A549 (cell line): ENCODE measurements around the gene BATF. TPM values are rescaled to one million over a fixed set of nuclear protein-coding genes. Genes with fewer than 3 reads are reported as not detected.

ENCODE experiments used
- ATAC-seq, 2 experiments: fragments of 200-7000 bp in 1 of 2; fragments of >200 bp in 1 of 2; cut with Nextera tagmentation in 1 of 2; cut with Tn5 transposase in 1 of 2; 3 replicates each; pipeline versions ENCODE4 v1.8.0 to v1.9.1; 2018 to 2020; ENCODE audit warnings: mild to moderate bottlenecking in 1 of 2, moderate library complexity in 1 of 2
- CTCF ChIA-PET: fragments of 300-600 bp; sonication (Branson Sonifier 250); formaldehyde crosslinking; extraction: SDS; loops from one replicate; lab custom pipeline; 2021; ENCODE audit warnings: antibody characterized with exemption, inconsistent platforms; lab: Yijun Ruan, JAX
- POLR2A ChIA-PET: fragments of 350-600 bp; formaldehyde crosslinking; extraction: SDS; loops from one replicate; lab custom pipeline; 2021; ENCODE audit warnings: antibody characterized with exemption, inconsistent platforms; lab: Yijun Ruan, JAX
- DNase-seq, 2 experiments: peaks; one replicate each; pipeline versions ENCODE4 v3.0.0 to v3.0.0-alpha.2; 2011 to 2016; ENCODE audit warnings: low read depth in 1 of 2, low spot score in 1 of 2
- FAIRE-seq: peaks from 2 replicates; lab custom pipeline; 2011; peaks lifted over from hg19 to GRCh38; lab: Jason Lieb, UNC
- H3K27ac ChIP-seq, 2 experiments: fragments of >200 bp; sonication (Bioruptor Twin); formaldehyde crosslinking; 3 replicates each; pipeline ENCODE4 v1.5.1; 2016 to 2017
- H3K4me1 ChIP-seq: fragments of >200 bp; sonication (Bioruptor Twin); formaldehyde crosslinking; 3 replicates; pipeline ENCODE4 v1.6.1; 2016
- H3K4me2 ChIP-seq: fragments of >200 bp; sonication (Bioruptor Twin); formaldehyde crosslinking; 3 replicates; pipeline ENCODE4 v1.6.1; 2016
- H3K4me3 ChIP-seq: fragments of >200 bp; sonication (Bioruptor Twin); formaldehyde crosslinking; 3 replicates; pipeline ENCODE4 v1.5.1; 2016
- H3K9me3 ChIP-seq: fragments of >200 bp; sonication (Bioruptor Twin); formaldehyde crosslinking; 3 replicates; pipeline ENCODE4 v1.6.1; 2016
- BHLHE40 ChIP-seq: IDR thresholded peaks from 2 replicates; pipeline ENCODE4 v1.6.1; 2012; ENCODE audit warnings: low read depth, low read length, inconsistent platforms
- CHD4 ChIP-seq: fragments of 200-600 bp; sonication (generic); IDR thresholded peaks from 2 replicates; pipeline ENCODE4 v1.6.1; 2016; ENCODE audit warnings: antibody characterized with exemption, mild to moderate bottlenecking, borderline replicate concordance
- EP300 ChIP-seq, 2 experiments: fragments of >200 bp; sonication (Bioruptor Twin); formaldehyde crosslinking; IDR thresholded peaks; 2 replicates in 1 of 2; 3 replicates in 1 of 2; pipeline ENCODE4 v1.6.1; 2016 to 2017
- GATA3 ChIP-seq: IDR thresholded peaks from 2 replicates; pipeline ENCODE4 v1.6.1; 2012; ENCODE audit warnings: borderline replicate concordance
- HDAC2 ChIP-seq: fragments of 200-600 bp; sonication (generic); IDR thresholded peaks from 2 replicates; pipeline ENCODE4 v1.6.1; 2016
- HEYL ChIP-seq: fragments of 250-450 bp; sonication (Bioruptor Pico); IDR thresholded peaks from 2 replicates; pipeline ENCODE4 v1.8.0; 2021; ENCODE audit warnings: mild to moderate bottlenecking, moderate library complexity
- HOXA7 ChIP-seq: fragments of 250-450 bp; sonication (Bioruptor Pico); IDR thresholded peaks from 2 replicates; pipeline ENCODE4 v1.5.0; 2020; ENCODE audit warnings: mild to moderate bottlenecking, moderate library complexity
- HOXB13 ChIP-seq: fragments of 250-450 bp; sonication (Bioruptor Pico); IDR thresholded peaks from 2 replicates; pipeline ENCODE4 v1.5.0; 2020; ENCODE audit warnings: low read depth, mild to moderate bottlenecking, moderate library complexity
- KDM1A ChIP-seq: fragments of 200-600 bp; sonication (generic); IDR thresholded peaks from 2 replicates; pipeline ENCODE4 v1.6.1; 2016; ENCODE audit warnings: low read depth, mild to moderate bottlenecking
- MAFK ChIP-seq: fragments of 450-650 bp; IDR thresholded peaks from 2 replicates; pipeline ENCODE4 v1.6.1; 2014; ENCODE audit not compliant: partially characterized antibody
- MAZ ChIP-seq: fragments of 150-350 bp; IDR thresholded peaks from 2 replicates; pipeline ENCODE4 v1.6.1; 2014; ENCODE audit warnings: antibody characterized with exemption, low read depth, low read length, borderline replicate concordance
- NFE2L2 ChIP-seq: fragments of 150-350 bp; conservative IDR thresholded peaks from 2 replicates; pipeline ENCODE4 v1.6.1; 2014; ENCODE audit warnings: low read length
- NPAS2 ChIP-seq: fragments of 250-450 bp; sonication (Bioruptor Pico); IDR thresholded peaks from 2 replicates; pipeline ENCODE4 v1.8.0; 2022; ENCODE audit warnings: mild to moderate bottlenecking, moderate library complexity, borderline replicate concordance
- PBX3 ChIP-seq: IDR thresholded peaks from 2 replicates; pipeline ENCODE4 v1.6.1; 2012
- POLR2AphosphoS2 ChIP-seq: conservative IDR thresholded peaks from 2 replicates; pipeline ENCODE4 v1.6.1; 2012; ENCODE audit warnings: low read length, improper control_type of control experiment, inconsistent platforms
- RNF2 ChIP-seq: fragments of 200-600 bp; sonication (generic); IDR thresholded peaks from 2 replicates; pipeline ENCODE4 v1.6.1; 2016; ENCODE audit warnings: low read depth, mild to moderate bottlenecking, antibody characterized with exemption, moderate library complexity, borderline replicate concordance
- SREBF2 ChIP-seq: fragments of 450-650 bp; IDR thresholded peaks from 2 replicates; pipeline ENCODE4 v1.6.1; 2014; ENCODE audit warnings: mild to moderate bottlenecking, moderate library complexity
- TFCP2L1 ChIP-seq: fragments of 250-450 bp; sonication (Bioruptor Pico); IDR thresholded peaks from 2 replicates; pipeline ENCODE4 v1.5.0; 2021; ENCODE audit warnings: mild to moderate bottlenecking
- WGBS: methylation state at CpG from one replicate; pipeline ENCODE4 v1.1.6; 2017; ENCODE audit errors: missing lambda C conversion rate; 5-methylcytosine and 5-hydroxymethylcytosine counted together
- polyA plus RNA-seq, 4 experiments: library from polyadenylated mRNA; depleted of rRNA in 3 of 4; stranded (reverse); fragments of >200 nt; fragmentation: RNase III in 1 of 4; extraction: RNeasy Plus Mini Kit Qiagen cat#74134 plus additional on column Dnase treatment in 1 of 4; gene quantifications; 2 replicates in 3 of 4; 3 replicates in 1 of 4; pipeline ENCODE4 v1.2.3, GENCODE V29; 2011 to 2017
- TF ChIP-seq, protein P1 (sequence below): fragments of 450-650 bp; IDR thresholded peaks from 2 replicates; pipeline ENCODE4 v1.6.1; 2014; ENCODE audit warnings: antibody characterized with exemption
- TF ChIP-seq, protein P2 (sequence below): fragments of 150-350 bp; IDR thresholded peaks from 2 replicates; pipeline ENCODE4 v1.6.1; 2014; ENCODE audit warnings: low read depth, mild to moderate bottlenecking, low read length

BATF gene
- polyA plus RNA-seq, 2 of the 4 experiments (the other 2 are of a cell fraction) = not detected

- FAIRE-seq (no peak), ATAC-seq (no peak), DNase-seq (no peak)
- peaks cover 23% of the 10 kb centered on the region for H3K4me1 ChIP-seq
- POLR2A ChIA-PET = no interaction called here
- H3K9me3 ChIP-seq = no peaks in the 10 kb centered on the region
- no peak overlapping the region for H3K4me2 ChIP-seq
- no peak for TF ChIP-seq POLR2AphosphoS2
- TF ChIP-seq MAFK = no peak
- no peak for TF ChIP-seq RNF2
- no peak for TF ChIP-seq PBX3
- no peak for TF ChIP-seq GATA3
- no peak for TF ChIP-seq HEYL (CRISPR knock-in tag)
- TF ChIP-seq HOXB13 (CRISPR knock-in tag) = no peak
- no peak for TF ChIP-seq CHD4
- no peak for TF ChIP-seq MAZ
- TF ChIP-seq BHLHE40 = no peak
- no peak for TF ChIP-seq HOXA7
- TF ChIP-seq, protein P1, sequence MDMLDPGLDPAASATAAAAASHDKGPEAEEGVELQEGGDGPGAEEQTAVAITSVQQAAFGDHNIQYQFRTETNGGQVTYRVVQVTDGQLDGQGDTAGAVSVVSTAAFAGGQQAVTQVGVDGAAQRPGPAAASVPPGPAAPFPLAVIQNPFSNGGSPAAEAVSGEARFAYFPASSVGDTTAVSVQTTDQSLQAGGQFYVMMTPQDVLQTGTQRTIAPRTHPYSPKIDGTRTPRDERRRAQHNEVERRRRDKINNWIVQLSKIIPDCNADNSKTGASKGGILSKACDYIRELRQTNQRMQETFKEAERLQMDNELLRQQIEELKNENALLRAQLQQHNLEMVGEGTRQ = no peak
- peak overlapping the region; percentile 45 to 57; a peak in 5 of 6 replicates for H3K27ac ChIP-seq
- WGBS = 81% methylated on average over 3 of the region's 3 CpGs
- H3K4me3 ChIP-seq = no peak overlapping the region
- CTCF ChIA-PET = interaction anchor here (0.7 to 6.7 kb wide), 5 partner anchors 13 to 217 kb away, joined by 3 to 50 read pairs (median 7); no protein-coding TSS in a partner anchor
Observed at GRCh38 chr14:75520852-75521251, 1.4 kb upstream of the BATF start.

GRCh38 chr14:75521415-75522199 is 662 bp upstream of the BATF start:
- H3K4me2 ChIP-seq = no peak overlapping the region
- H3K4me3 ChIP-seq = no peak overlapping the region
- CTCF ChIA-PET = interaction anchor here (2.5 to 6.7 kb wide), 2 partner anchors 39 to 218 kb away, joined by 7 to 50 read pairs; no protein-coding TSS in a partner anchor
- DNase-seq (no peak), FAIRE-seq (no peak), ATAC-seq (peak in 1 of 2 experiments; percentile 21; a peak in 1 of 6 replicates)
- H3K4me1 ChIP-seq = peaks cover 23% of the 10 kb centered on the region
- no peak for TF ChIP-seq NFE2L2
- no peak for TF ChIP-seq NPAS2 (CRISPR knock-in tag)
- no peak for TF ChIP-seq EP300 (IDR thresholded peaks at IDR 0.05)
- TF ChIP-seq, all 56 proteins: peak for 0
- Histone ChIP-seq H3K9me3 (no peaks in the 10 kb centered on the region), H3K27ac (peak overlapping the region; percentile 30 to 57; a peak in 4 of 6 replicates)
- WGBS = 73% methylated on average over 11 of the region's 11 CpGs
- POLR2A ChIA-PET = interaction anchor here (0.6 kb wide), 1 partner anchor 493 kb away, joined by 3 read pairs; no protein-coding TSS in a partner anchor

DNA sequence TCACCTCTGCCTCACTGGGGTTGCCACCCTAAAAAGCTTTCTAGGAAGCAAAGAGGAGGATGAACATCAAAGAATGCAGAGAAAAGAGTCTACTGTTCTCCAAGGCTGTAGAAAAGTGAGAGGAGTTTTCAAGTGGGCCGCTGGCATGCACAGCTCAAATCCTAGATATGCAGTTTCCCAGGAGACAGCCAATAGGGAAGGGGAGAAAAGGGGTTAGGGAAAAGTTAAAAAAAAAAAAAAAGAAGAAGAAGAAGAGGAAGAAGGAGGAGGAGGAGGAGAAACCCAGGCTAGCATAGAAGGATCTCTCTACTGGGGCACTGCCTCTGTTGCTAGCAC is 682 bp downstream of the BATF start:
- POLR2A ChIA-PET = no interaction called here
- no peak for FAIRE-seq
- H3K4me2 ChIP-seq = no peak overlapping the region
- no peak overlapping the region for H3K4me3 ChIP-seq
- TF ChIP-seq SREBF2 = no peak
- TF ChIP-seq TFCP2L1 = no peak
- TF ChIP-seq KDM1A = no peak
- TF ChIP-seq HDAC2 = no peak
- TF ChIP-seq GATA3 = no peak
- TF ChIP-seq, protein P2, sequence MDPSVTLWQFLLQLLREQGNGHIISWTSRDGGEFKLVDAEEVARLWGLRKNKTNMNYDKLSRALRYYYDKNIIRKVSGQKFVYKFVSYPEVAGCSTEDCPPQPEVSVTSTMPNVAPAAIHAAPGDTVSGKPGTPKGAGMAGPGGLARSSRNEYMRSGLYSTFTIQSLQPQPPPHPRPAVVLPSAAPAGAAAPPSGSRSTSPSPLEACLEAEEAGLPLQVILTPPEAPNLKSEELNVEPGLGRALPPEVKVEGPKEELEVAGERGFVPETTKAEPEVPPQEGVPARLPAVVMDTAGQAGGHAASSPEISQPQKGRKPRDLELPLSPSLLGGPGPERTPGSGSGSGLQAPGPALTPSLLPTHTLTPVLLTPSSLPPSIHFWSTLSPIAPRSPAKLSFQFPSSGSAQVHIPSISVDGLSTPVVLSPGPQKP = no peak
- no peak for TF ChIP-seq CHD4
- TF ChIP-seq RNF2 = no peak
- no peaks in the 10 kb centered on the region for H3K9me3 ChIP-seq
- H3K4me1 ChIP-seq = peaks cover 23% of the 10 kb centered on the region
- ATAC-seq = no peak
- no peak for DNase-seq
- WGBS = 89% methylated on average over 1 of the region's 1 CpG
- peak overlapping the region; percentile 4 to 57; a peak in 4 of 6 replicates for H3K27ac ChIP-seq
- CTCF ChIA-PET = interaction anchor here (0.6 to 3.4 kb wide), 10 partner anchors 9 to 52 kb away, joined by 3 to 18 read pairs (median 4); no protein-coding TSS in a partner anchor
